LNCaP clone FGC (cell line): Measurements from ENCODE around the gene EOMES.

ENCODE experiments used
- DNase-seq: peaks from one replicate; pipeline ENCODE4 v3.0.0-alpha.2; 2011; ENCODE audit warnings: low read depth
- H3K4me3 ChIP-seq: 2 replicates; pipeline ENCODE4 v1.5.1; 2011; ENCODE audit warnings: mild to moderate bottlenecking, low read depth, low read length, control low read depth
- CTCF ChIP-seq: IDR thresholded peaks from 2 replicates; pipeline ENCODE4 v1.5.1; 2012; ENCODE audit warnings: mild to moderate bottlenecking; ENCODE audit not compliant: control insufficient read depth, insufficient read depth; ENCODE audit errors: extremely low read depth

Gene EOMES

DNA sequence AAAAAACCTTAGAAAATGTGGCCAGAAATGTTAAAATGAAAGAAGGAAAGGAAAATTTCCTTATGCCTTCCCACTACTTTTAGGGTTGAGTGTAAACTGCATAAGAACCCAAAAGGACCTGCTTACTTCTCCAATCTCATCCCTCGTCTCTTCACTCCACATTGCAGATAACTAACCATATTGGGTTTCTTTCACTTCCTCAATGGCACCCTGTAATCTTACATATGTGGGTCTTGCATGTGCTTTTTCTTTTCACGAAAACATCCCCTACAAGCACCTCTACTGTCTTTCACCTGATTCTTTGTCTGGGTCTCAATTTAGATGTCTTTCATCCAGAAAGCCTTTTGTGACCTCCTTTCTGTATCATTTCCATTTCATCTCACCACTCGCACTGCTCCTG, 23.1 kb downstream of the EOMES start:
- no peak overlapping the region for H3K4me3 ChIP-seq
- no peak for DNase-seq
- TF ChIP-seq CTCF, result no peak

- no peak overlapping the region for H3K4me3 ChIP-seq
- no peak for TF ChIP-seq CTCF
- DNase-seq, result no peak
These were observed 25.2 kb downstream of the EOMES start for GRCh38 chr3:27696906-27697305.

DNA sequence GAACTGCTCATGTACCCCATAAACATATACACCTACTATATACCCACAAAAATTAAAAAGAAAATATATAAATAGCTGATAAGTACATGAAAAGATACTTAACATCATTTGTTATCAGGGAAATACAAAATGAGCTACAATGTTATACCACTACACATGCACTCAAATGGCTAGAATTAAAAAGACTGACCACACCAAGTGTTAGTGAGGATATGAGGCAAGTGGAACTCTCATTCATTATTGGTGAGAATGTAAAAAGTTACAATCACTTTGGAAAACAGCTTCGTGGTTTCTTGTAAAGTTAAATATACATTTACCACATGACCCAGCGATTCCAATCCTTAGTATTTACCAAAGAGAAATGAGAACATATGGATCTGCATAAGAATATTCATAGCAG, 26.5 kb downstream of the EOMES start:
- no peak for DNase-seq

GRCh38 chr3:27688053-27688452, 34.1 kb downstream of the EOMES start:
- DNase-seq, result no peak
- H3K4me3 ChIP-seq, result no peak overlapping the region
- no peak for TF ChIP-seq CTCF

More for the DNA sequence above, 26.5 kb downstream of the EOMES start:
- TF ChIP-seq CTCF, result no peak
- no peak overlapping the region for H3K4me3 ChIP-seq

- no peak for DNase-seq
These were observed 35.5 kb downstream of the EOMES start for GRCh38 chr3:27686642-27687041.

GRCh38 chr3:27685474-27685873, 36.6 kb downstream of the EOMES start:
- DNase-seq, result no peak
- no peak for TF ChIP-seq CTCF
- no peak overlapping the region for H3K4me3 ChIP-seq

More at GRCh38 chr3:27686642-27687041, 35.5 kb downstream of the EOMES start:
- no peak for TF ChIP-seq CTCF
- no peak overlapping the region for H3K4me3 ChIP-seq

DNA sequence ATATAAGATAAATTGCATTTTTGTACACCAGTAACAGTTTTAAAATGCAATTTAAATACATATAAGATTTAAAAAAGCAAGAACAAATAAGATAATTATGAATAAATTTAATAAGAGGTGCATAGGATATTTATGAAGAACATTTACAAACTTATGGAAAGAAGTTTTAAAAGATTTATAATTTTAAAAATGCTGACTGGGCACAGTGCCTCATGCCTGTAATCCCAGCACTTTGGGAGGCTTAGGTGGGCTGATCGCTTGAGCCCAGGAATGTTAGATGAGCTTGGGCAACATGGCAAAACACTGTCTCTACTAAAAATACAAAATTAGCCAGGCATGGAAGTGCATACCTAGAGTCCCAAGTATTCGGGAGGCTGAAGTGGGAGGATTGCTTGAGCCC, 37.8 kb downstream of the EOMES start:
- no peak for DNase-seq
- TF ChIP-seq CTCF, result no peak
- H3K4me3 ChIP-seq, result no peak overlapping the region
